Activated CD8-positive, alpha-beta memory T cell treated with anti-CD3 and anti-CD28 coated beads, Interleukin-2, amount 10 ng/mL, durations not matched to agents 7 days and 5 days (primary cell): ENCODE measurements around the gene S100PBP. TPM values are rescaled to one million over a fixed set of nuclear protein-coding genes. Genes with fewer than 3 reads are reported as not detected.

Experiments used
- ATAC-seq: fragments of 150-1000 bp; cut with Tn5 transposase; one replicate; pipeline ENCODE4 v1.10.0; 2021; ENCODE audit warnings: moderate library complexity
- CTCF ChIA-PET: fragments of 350-600 bp; sonication (Branson Sonifier 250); formaldehyde crosslinking; loops from one replicate; lab custom pipeline; 2021; ENCODE audit warnings: antibody characterized with exemption; lab: Charles Lee
- DNase-seq: peaks from one replicate; pipeline ENCODE4 v3.0.0-alpha.2; 2020
- H3K27ac Mint-ChIP-seq: one replicate; pipeline ENCODE4 v1.8.0; 2021; ENCODE audit warnings: mild to moderate bottlenecking, mixed read lengths
- H3K27me3 Mint-ChIP-seq: one replicate; pipeline ENCODE4 v1.8.0; 2021; ENCODE audit warnings: mixed read lengths
- H3K36me3 Mint-ChIP-seq: one replicate; pipeline ENCODE4 v1.8.0; 2021; ENCODE audit warnings: mild to moderate bottlenecking, mixed read lengths
- H3K4me1 Mint-ChIP-seq: one replicate; pipeline ENCODE4 v1.8.0; 2021; ENCODE audit warnings: mixed read lengths
- H3K4me3 Mint-ChIP-seq: one replicate; pipeline ENCODE4 v1.8.0; 2021; ENCODE audit warnings: mild to moderate bottlenecking, moderate library complexity, mixed read lengths
- H3K9me3 Mint-ChIP-seq: one replicate; pipeline ENCODE4 v1.8.0; 2022; ENCODE audit warnings: low read depth, mixed read lengths
- total RNA-seq, 2 experiments: library from RNA; stranded (reverse); gene quantifications; one replicate each; pipeline ENCODE4 v1.2.3, GENCODE V29; 2021

Gene S100PBP
- total RNA-seq, 2 experiments from 2014 or later = 85.3 to 102 TPM

DNA sequence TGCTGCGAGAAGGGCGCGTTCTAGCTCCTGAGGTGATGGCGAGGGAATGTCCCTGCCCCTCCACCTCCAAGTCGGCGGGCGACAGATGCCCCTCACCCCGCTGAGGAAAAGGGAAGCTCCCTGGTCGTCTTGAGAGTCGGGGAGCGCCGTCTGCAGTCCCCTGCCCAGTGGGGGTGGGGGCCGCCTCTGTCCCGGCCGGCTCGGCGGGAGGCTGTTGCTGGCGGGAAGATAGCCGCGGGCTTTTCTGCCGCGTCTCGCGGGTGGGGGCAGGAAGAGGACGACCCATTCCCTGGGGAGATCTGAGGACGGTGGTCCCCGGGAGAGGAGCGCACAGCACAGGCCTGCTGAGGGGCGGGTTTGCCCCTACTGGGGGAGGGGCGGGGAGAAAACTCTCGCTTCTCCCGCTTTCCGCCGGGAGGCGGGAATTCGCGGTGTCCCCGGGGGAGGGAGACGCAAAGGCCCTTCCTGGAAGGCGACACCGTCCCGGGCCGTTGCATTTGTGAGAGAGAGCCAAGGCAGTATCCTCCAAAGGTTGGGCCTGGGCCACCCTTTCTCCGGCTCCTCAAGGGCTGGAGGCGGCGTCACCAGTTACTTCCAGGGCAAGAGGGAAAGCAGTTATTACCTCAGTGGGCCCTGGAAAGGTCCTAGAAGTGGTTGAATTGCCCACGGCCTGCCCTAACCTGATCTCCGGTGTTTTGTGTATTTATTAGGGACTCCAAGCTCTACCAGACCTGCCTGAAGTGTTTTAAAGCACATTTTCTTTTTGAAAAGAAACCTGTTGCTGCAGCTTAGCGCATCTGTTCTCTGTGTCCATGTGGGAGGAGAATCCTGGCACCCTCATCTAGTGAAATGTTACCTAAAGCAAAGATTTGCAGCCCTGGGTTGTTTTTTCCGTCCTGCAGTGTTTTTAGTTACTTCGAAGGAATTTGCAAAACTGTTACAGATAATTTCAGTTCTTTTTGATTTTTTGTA is 648 bp downstream of the S100PBP start:
- no peaks in the 10 kb centered on the region for H3K9me3 Mint-ChIP-seq
- H3K4me3 Mint-ChIP-seq = peak overlapping the region; percentile 95
- peaks cover 38% of the 10 kb centered on the region for H3K36me3 Mint-ChIP-seq
- peak; percentile 68 for DNase-seq
- CTCF ChIA-PET = interaction anchor here (1.4 to 3.5 kb wide), 3 partner anchors 45 to 106 kb away, joined by 4 to 16 read pairs (median 7); no protein-coding TSS in a partner anchor
- H3K27ac Mint-ChIP-seq = peak overlapping the region; percentile 94
- ATAC-seq = peak; percentile 9
- H3K4me1 Mint-ChIP-seq = peaks cover 45% of the 10 kb centered on the region
- H3K27me3 Mint-ChIP-seq = no peaks in the 10 kb centered on the region

DNA sequence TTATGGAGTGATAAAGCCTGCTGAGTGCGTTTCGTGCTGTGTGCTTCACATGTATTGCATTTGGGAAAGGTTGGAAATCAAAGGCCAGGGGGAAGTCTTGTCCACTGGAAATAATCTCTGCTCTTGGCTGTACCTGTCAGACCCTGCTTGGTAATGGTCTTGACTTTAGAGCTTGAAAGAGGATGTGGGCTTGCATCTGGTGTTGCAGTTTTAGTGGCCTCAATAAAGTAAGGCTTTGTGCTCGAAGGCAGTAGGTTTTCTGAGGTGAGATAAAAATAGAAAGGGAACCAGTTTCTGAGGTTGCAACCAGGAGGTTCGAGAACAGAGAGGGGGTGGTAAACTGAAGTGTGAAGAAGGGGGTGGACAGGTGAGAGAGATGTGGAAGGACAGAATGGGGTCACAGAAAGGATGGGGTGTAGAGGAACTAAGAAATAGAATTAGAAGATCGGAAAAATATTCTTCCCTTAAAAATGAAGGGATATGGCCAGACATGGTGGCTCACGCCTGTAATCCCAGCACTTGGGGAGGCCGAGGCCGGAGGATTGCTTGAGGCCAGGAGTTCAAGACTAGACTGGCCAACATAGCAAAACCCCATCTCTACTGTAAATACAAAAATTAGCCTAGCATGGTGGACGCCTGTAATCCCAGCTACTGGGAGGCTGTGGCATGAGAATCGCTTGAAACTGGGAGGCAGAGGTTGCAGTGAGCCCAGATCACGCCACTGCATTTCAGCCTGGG is 1.5 kb downstream of the S100PBP start:
- DNase-seq (peak; percentile 75), ATAC-seq (no peak)
- CTCF ChIA-PET = interaction anchor here (1.1 to 3.5 kb wide), 3 partner anchors 53 to 106 kb away, joined by 3 to 16 read pairs (median 7); no protein-coding TSS in a partner anchor
- Mint-ChIP-seq H3K4me1 (peaks cover 37% of the 10 kb centered on the region), H3K4me3 (peak overlapping the region; percentile 95), H3K27ac (peak overlapping the region; percentile 94), H3K36me3 (peaks cover 36% of the 10 kb centered on the region), H3K9me3 (no peaks in the 10 kb centered on the region), H3K27me3 (no peaks in the 10 kb centered on the region)

- Mint-ChIP-seq H3K36me3 (peaks cover 53% of the 10 kb centered on the region), H3K4me3 (no peak overlapping the region), H3K27me3 (no peaks in the 10 kb centered on the region), H3K9me3 (no peaks in the 10 kb centered on the region), H3K4me1 (peaks cover 9% of the 10 kb centered on the region), H3K27ac (no peak overlapping the region)
- DNase-seq = no peak
- CTCF ChIA-PET = interaction anchor here (2.0 kb wide), 1 partner anchor 52 kb away, joined by 6 read pairs; no protein-coding TSS in a partner anchor
- no peak for ATAC-seq
Measured at GRCh38 chr1:32825181-32825580, 7.7 kb downstream of the S100PBP start.

- Mint-ChIP-seq H3K36me3 (peaks cover 69% of the 10 kb centered on the region), H3K4me1 (peaks cover 4% of the 10 kb centered on the region), H3K9me3 (no peaks in the 10 kb centered on the region), H3K27ac (no peak overlapping the region), H3K4me3 (no peak overlapping the region), H3K27me3 (no peaks in the 10 kb centered on the region)
- DNase-seq = no peak
- no peak for ATAC-seq
- CTCF ChIA-PET = interaction anchor here (0.7 to 1.5 kb wide), 5 partner anchors 12 to 136 kb away, joined by 3 to 6 read pairs (median 4); partner anchors contain the start of gene RNF19B
Measured at GRCh38 chr1:32828341-32828740, 10.9 kb downstream of the S100PBP start.

DNA sequence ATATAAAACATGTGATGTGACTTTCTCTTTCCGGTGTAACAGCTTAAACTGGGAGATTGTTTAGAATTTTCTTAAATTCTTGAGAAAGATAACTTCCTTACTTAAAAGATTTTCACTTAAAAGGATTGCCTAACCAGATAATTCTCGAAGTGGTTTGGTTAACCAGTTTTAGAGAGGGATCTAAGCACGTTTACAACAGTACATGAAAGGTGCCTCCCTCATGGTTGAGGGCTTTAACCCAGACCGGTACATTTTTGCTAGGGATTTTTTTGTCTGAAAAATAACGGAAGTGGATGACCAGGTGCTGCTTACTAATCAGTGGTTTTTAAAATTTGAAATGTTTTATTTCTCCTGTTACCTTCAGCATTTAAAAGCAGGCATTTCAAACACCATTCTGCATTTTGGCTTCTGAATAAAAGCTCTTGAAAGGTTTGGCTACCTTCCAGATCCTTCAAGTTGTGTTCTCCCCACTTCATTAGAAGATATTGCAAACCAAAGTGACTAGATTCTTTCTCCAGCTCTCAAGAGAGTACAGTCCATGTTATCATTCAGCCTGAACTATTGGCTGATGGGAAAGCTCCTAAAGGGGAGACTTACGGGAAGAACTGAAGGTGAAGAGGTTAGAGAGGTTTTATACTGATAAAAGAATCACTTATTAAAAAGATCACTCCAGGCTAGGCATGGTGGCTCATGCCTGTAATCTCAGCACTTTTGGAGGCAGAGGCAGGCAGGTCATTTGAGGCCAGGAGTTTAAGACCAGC is 12.8 kb downstream of the S100PBP start:
- H3K27ac Mint-ChIP-seq = no peak overlapping the region
- H3K4me3 Mint-ChIP-seq = no peak overlapping the region
- H3K27me3 Mint-ChIP-seq = no peaks in the 10 kb centered on the region
- H3K9me3 Mint-ChIP-seq = no peaks in the 10 kb centered on the region
- ATAC-seq (no peak), DNase-seq (no peak)
- peaks cover 73% of the 10 kb centered on the region for H3K36me3 Mint-ChIP-seq
- H3K4me1 Mint-ChIP-seq = peaks cover 4% of the 10 kb centered on the region
- CTCF ChIA-PET = interaction anchor here (2.2 kb wide), 1 partner anchor 42 kb away, joined by 5 read pairs; no protein-coding TSS in a partner anchor

DNA sequence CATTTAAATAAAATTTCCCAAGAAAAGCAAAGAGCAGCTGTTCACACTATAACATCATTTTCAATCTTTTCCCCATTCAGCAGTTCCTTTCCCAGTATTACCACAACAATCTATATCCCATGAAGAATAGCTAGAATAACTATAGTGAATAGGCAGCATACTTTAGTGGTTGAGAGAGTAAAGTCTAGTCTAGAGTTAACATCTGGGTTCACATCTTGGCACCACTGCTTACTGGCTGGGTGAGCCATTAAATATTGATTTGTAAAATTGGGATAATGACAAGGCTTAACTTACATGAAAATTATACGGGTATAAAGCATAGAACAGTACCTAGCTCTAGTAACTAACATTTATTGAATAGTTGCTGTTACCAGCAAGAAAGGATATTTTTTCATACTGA is 14.4 kb downstream of the S100PBP start:
- no peaks in the 10 kb centered on the region for H3K27me3 Mint-ChIP-seq
- ATAC-seq = no peak
- no peaks in the 10 kb centered on the region for H3K9me3 Mint-ChIP-seq
- no peak overlapping the region for H3K4me3 Mint-ChIP-seq
- H3K27ac Mint-ChIP-seq = no peak overlapping the region
- peaks cover 70% of the 10 kb centered on the region for H3K36me3 Mint-ChIP-seq
- H3K4me1 Mint-ChIP-seq = peaks cover 4% of the 10 kb centered on the region
- CTCF ChIA-PET = interaction anchor here (2.2 kb wide), 1 partner anchor 41 kb away, joined by 5 read pairs; no protein-coding TSS in a partner anchor
- no peak for DNase-seq

GRCh38 chr1:32848354-32849063 is 31.1 kb downstream of the S100PBP start:
- Mint-ChIP-seq H3K27ac (no peak overlapping the region), H3K27me3 (no peaks in the 10 kb centered on the region), H3K4me1 (peaks cover 5% of the 10 kb centered on the region), H3K4me3 (no peak overlapping the region), H3K36me3 (peaks cover 20% of the 10 kb centered on the region), H3K9me3 (no peaks in the 10 kb centered on the region)
- CTCF ChIA-PET = interaction anchor here (2.5 kb wide), 1 partner anchor 136 kb away, joined by 10 read pairs; no protein-coding TSS in a partner anchor
- no peak for DNase-seq
- ATAC-seq = no peak

GRCh38 chr1:32855861-32856617 is 38.6 kb downstream of the S100PBP start:
- DNase-seq = no peak
- Mint-ChIP-seq H3K27ac (no peak overlapping the region), H3K9me3 (no peaks in the 10 kb centered on the region), H3K4me3 (no peak overlapping the region), H3K27me3 (no peaks in the 10 kb centered on the region), H3K36me3 (peaks cover 34% of the 10 kb centered on the region), H3K4me1 (no peaks in the 10 kb centered on the region)
- CTCF ChIA-PET = interaction anchor here (1.4 kb wide), 1 partner anchor 144 kb away, joined by 4 read pairs; no protein-coding TSS in a partner anchor
- ATAC-seq = no peak

GRCh38 chr1:32858136-32858535 is 40.7 kb downstream of the S100PBP start:
- Mint-ChIP-seq H3K27me3 (no peaks in the 10 kb centered on the region), H3K4me3 (no peak overlapping the region), H3K36me3 (peaks cover 40% of the 10 kb centered on the region), H3K9me3 (no peaks in the 10 kb centered on the region), H3K27ac (no peak overlapping the region), H3K4me1 (no peaks in the 10 kb centered on the region)
- CTCF ChIA-PET = interaction anchor here (1.3 to 1.7 kb wide), 3 partner anchors 13 to 146 kb away, joined by 4 read pairs; no protein-coding TSS in a partner anchor
- no peak for DNase-seq
- no peak for ATAC-seq

- no peak overlapping the region for H3K4me3 Mint-ChIP-seq
- H3K9me3 Mint-ChIP-seq = no peaks in the 10 kb centered on the region
- H3K4me1 Mint-ChIP-seq = no peaks in the 10 kb centered on the region
- H3K27ac Mint-ChIP-seq = no peak overlapping the region
- H3K27me3 Mint-ChIP-seq = no peaks in the 10 kb centered on the region
- CTCF ChIA-PET = interaction anchor here (1.3 to 1.7 kb wide), 2 partner anchors 13 to 147 kb away, joined by 4 read pairs; no protein-coding TSS in a partner anchor
- peaks cover 40% of the 10 kb centered on the region for H3K36me3 Mint-ChIP-seq
- DNase-seq = peak; percentile 4
- no peak for ATAC-seq
Measured at GRCh38 chr1:32858791-32859190, 41.3 kb downstream of the S100PBP start.

GRCh38 chr1:32859915-32860314 is 42.5 kb downstream of the S100PBP start:
- H3K4me1 Mint-ChIP-seq = no peaks in the 10 kb centered on the region
- no peak overlapping the region for H3K27ac Mint-ChIP-seq
- ATAC-seq = no peak
- H3K36me3 Mint-ChIP-seq = peaks cover 34% of the 10 kb centered on the region
- no peak for DNase-seq
- H3K9me3 Mint-ChIP-seq = no peaks in the 10 kb centered on the region
- H3K27me3 Mint-ChIP-seq = no peaks in the 10 kb centered on the region
- H3K4me3 Mint-ChIP-seq = no peak overlapping the region
- CTCF ChIA-PET = interaction anchor here (0.7 to 1.2 kb wide), 2 partner anchors 13 to 601 kb away, joined by 3 to 7 read pairs; no protein-coding TSS in a partner anchor
